ENCODE measurements around the gene MOB3A.
"Not testable (repeated sequence)": the region's sequence is repeated elsewhere in the genome, so short reads cannot be mapped to it uniquely, and the experiment has no call there.

MOB3A gene

GRCh38 chr19:2097203-2097885 lies 1.2 kb upstream of the MOB3A start:
- Histone ChIP-seq H3K4me1 (ENCODE audit: low read length) (peaks cover 21% of the 10 kb centered on the region), H3K4me2 (ENCODE audit: low read depth, low read length) (peak overlapping the region; percentile 86), H3K27me3 (replicated peaks; ENCODE audit: insufficient read depth, low read length) (no peaks in the 10 kb centered on the region), H3K9me3 (replicated peaks; ENCODE audit: insufficient read depth, low read length) (no peaks in the 10 kb centered on the region), H3K4me3 (ENCODE audit: low read length) (peak overlapping the region; percentile 65), H3K9ac (ENCODE audit: low read length) (peak overlapping the region; percentile 63), H3K9me2 (replicated peaks; ENCODE audit: insufficient read depth, low read length) (no peaks in the 10 kb centered on the region), H3K79me2 (ENCODE audit: low read length) (peaks cover 62% of the 10 kb centered on the region), H3K36me3 (replicated peaks; ENCODE audit: insufficient read depth, low read length) (0 out of 2 replicates have a peak, but pooled peaks cover 11% of the 10 kb centered on the region), H4K20me1 (ENCODE audit: insufficient read depth, low read length) (no peaks in the 10 kb centered on the region), H2AFZ (ENCODE audit: low read length) (peak overlapping the region; percentile 51), H3K27ac (ENCODE audit: low read length) (peak overlapping the region; percentile 85), H3F3A (ENCODE audit: insufficient read depth, low read length) (peaks cover 29% of the 10 kb centered on the region)
- TF ChIP-seq EZH2phosphoT487 (IDR thresholded peaks at IDR 0.05; ENCODE audit: low read length), result no peak
- TF ChIP-seq CTCF (IDR thresholded peaks at IDR 0.05; ENCODE audit: low read length), result no peak
- no peak for TF ChIP-seq EZH2 (optimal IDR thresholded peaks at IDR 0.05; ENCODE audit: low read depth, low read length)
- peak; percentile 84 for DNase-seq

- Histone ChIP-seq H3K9me2 (replicated peaks; ENCODE audit: insufficient read depth, low read length) (no peaks in the 10 kb centered on the region), H3K4me1 (ENCODE audit: low read length) (peaks cover 21% of the 10 kb centered on the region), H3F3A (ENCODE audit: insufficient read depth, low read length) (peaks cover 29% of the 10 kb centered on the region), H3K27me3 (replicated peaks; ENCODE audit: insufficient read depth, low read length) (no peaks in the 10 kb centered on the region), H3K27ac (ENCODE audit: low read length) (peak within 1 kb of the TSS; percentile 92), H4K20me1 (ENCODE audit: insufficient read depth, low read length) (no peaks in the 10 kb centered on the region), H2AFZ (ENCODE audit: low read length) (peak within 1 kb of the TSS; percentile 70), H3K9ac (ENCODE audit: low read length) (peak within 1 kb of the TSS; percentile 89), H3K79me2 (ENCODE audit: low read length) (peaks cover 63% of the 10 kb centered on the region), H3K4me3 (ENCODE audit: low read length) (peak within 1 kb of the TSS; percentile 80), H3K36me3 (replicated peaks; ENCODE audit: insufficient read depth, low read length) (0 out of 2 replicates have a peak, but pooled peaks cover 6% of the 10 kb centered on the region), H3K9me3 (replicated peaks; ENCODE audit: insufficient read depth, low read length) (no peaks in the 10 kb centered on the region), H3K4me2 (ENCODE audit: low read depth, low read length) (peak within 1 kb of the TSS; percentile 86)
- DNase-seq, result peak; percentile 99
- peak; percentile 70 for TF ChIP-seq CTCF (IDR thresholded peaks at IDR 0.05; ENCODE audit: low read length)
- TF ChIP-seq EZH2phosphoT487 (IDR thresholded peaks at IDR 0.05; ENCODE audit: low read length), result no peak
Observed at GRCh38 chr19:2096480-2097202, 515 bp upstream of the MOB3A start, which contains the start of gene IZUMO4. IZUMO4 (plus strand) TSS chr19:2096915; CDS start chr19:2096946, 31 bp downstream.

GRCh38 chr19:2091926-2092525 lies 4.1 kb downstream of the MOB3A start:
- H4K20me1 ChIP-seq (ENCODE audit: insufficient read depth, low read length); H3K4me2 ChIP-seq (ENCODE audit: low read depth, low read length); H3K4me3 ChIP-seq (ENCODE audit: low read length); H3K27me3 ChIP-seq (replicated peaks; ENCODE audit: insufficient read depth, low read length); H3K27ac ChIP-seq (ENCODE audit: low read length); H2AFZ ChIP-seq (ENCODE audit: low read length); H3K36me3 ChIP-seq (replicated peaks; ENCODE audit: insufficient read depth, low read length); DNase-seq; H3K9ac ChIP-seq (ENCODE audit: low read length); H3K9me2 ChIP-seq (replicated peaks; ENCODE audit: insufficient read depth, low read length); H3K9me3 ChIP-seq (replicated peaks; ENCODE audit: insufficient read depth, low read length): not testable (repeated sequence)
- H3F3A ChIP-seq (ENCODE audit: insufficient read depth, low read length), result peaks cover 61% of the 10 kb centered on the region
- peaks cover 51% of the 10 kb centered on the region for H3K4me1 ChIP-seq (ENCODE audit: low read length)
- peaks cover 64% of the 10 kb centered on the region for H3K79me2 ChIP-seq (ENCODE audit: low read length)
